ENCODE measurements around the gene CYP4F8.

GRCh38 chr19:15635016-15635805 is 20.2 kb downstream of the CYP4F8 start:
- no peak for TF ChIP-seq CTCF (IDR thresholded peaks at IDR 0.05)
- TF ChIP-seq EZH2phosphoT487 (IDR thresholded peaks at IDR 0.05), result no peak
- no peak for TF ChIP-seq EZH2 (IDR thresholded peaks at IDR 0.05)

Measured in neural progenitor cell (in vitro differentiated cells).